Upper lobe of left lung (tissue), 4 donors: ENCODE measurements around the gene C2orf49.

Source experiments
- CTCF ChIP-seq, 6 experiments: fragments of 450-650 bp in 4 of 6; fragments of 200-600 bp in 2 of 6; sonication (generic) in 2 of 6; IDR thresholded peaks; one replicate each; pipeline ENCODE4 v1.5.1; 2016 to 2019; ENCODE audit warnings: antibody characterized with exemption in 6 of 6
- POLR2A ChIP-seq, 4 donors: fragments of 450-650 bp; IDR thresholded peaks; one replicate each; pipeline ENCODE4 v1.5.1; 2016 to 2017; ENCODE audit warnings: antibody characterized with exemption in 4 of 4, mild to moderate bottlenecking in 2 of 4

- TF ChIP-seq CTCF (IDR thresholded peaks at IDR 0.05) (no peak), POLR2A (IDR thresholded peaks at IDR 0.05) (no peak)
Measured at GRCh38 chr2:105307962-105308361, 29.4 kb upstream of the C2orf49 start.
